Caco-2 (cell line): Measurements from ENCODE around the gene MAPT. TPM values are rescaled to one million over a fixed set of nuclear protein-coding genes. Genes with fewer than 3 reads are reported as not detected.

Experiments used
- BruUV-seq: library from RNA; stranded (reverse); fragments of 400-500 nt; replicated peaks from 2 replicates; lab custom pipeline; 2021; lab: Mats Ljungman, UMichigan
- CTCF ChIA-PET: fragments of 300-600 bp; sonication (Branson Sonifier 250); formaldehyde crosslinking; loops from one replicate; lab custom pipeline; 2022; ENCODE audit warnings: antibody characterized with exemption; lab: Charles Lee
- POLR2A ChIA-PET: fragments of 300-600 bp; sonication (Branson Sonifier 250); formaldehyde crosslinking; loops from one replicate; lab custom pipeline; 2022; ENCODE audit warnings: antibody characterized with exemption; lab: Charles Lee
- DNase-seq, 2 experiments: peaks; one replicate each; pipeline versions ENCODE4 v3.0.0 to v3.0.0-alpha.2; 2020 to 2022
- H3K27me3 ChIP-seq: replicated peaks from 2 replicates; pipeline ENCODE4 v1.6.0; 2011; ENCODE audit warnings: low read length; ENCODE audit not compliant: control insufficient read depth, insufficient read depth
- H3K36me3 ChIP-seq: 2 replicates; pipeline ENCODE4 v1.5.1; 2011; ENCODE audit warnings: low read length; ENCODE audit not compliant: control insufficient read depth, insufficient read depth
- H3K4me1 ChIP-seq: fragments of 250-450 bp; sonication (Bioruptor Pico); 2 replicates; pipeline ENCODE4 v1.5.1; 2020; ENCODE audit warnings: mild to moderate bottlenecking
- H3K4me3 ChIP-seq: 2 replicates; pipeline ENCODE4 v1.5.1; 2011; ENCODE audit warnings: low read depth, mild to moderate bottlenecking, control low read depth, low read length
- H3K9me3 ChIP-seq: fragments of 250-450 bp; sonication (Bioruptor Pico); 2 replicates; pipeline ENCODE4 v1.5.1; 2020; ENCODE audit warnings: mild to moderate bottlenecking, moderate library complexity
- H3K27ac Mint-ChIP-seq: one replicate; pipeline ENCODE4 v1.8.0; 2022; ENCODE audit warnings: mixed read lengths; ENCODE audit not compliant: unreplicated experiment
- H3K27me3 Mint-ChIP-seq: one replicate; pipeline ENCODE4 v1.8.0; 2022; ENCODE audit warnings: mixed read lengths; ENCODE audit not compliant: insufficient read depth, unreplicated experiment
- H3K36me3 Mint-ChIP-seq: one replicate; pipeline ENCODE4 v1.8.0; 2022; ENCODE audit warnings: mild to moderate bottlenecking, mixed read lengths; ENCODE audit not compliant: insufficient read depth, unreplicated experiment
- H3K4me1 Mint-ChIP-seq: one replicate; pipeline ENCODE4 v1.8.0; 2022; ENCODE audit warnings: low read depth, mixed read lengths; ENCODE audit not compliant: unreplicated experiment
- H3K4me3 Mint-ChIP-seq: one replicate; pipeline ENCODE4 v1.8.0; 2022; ENCODE audit warnings: mild to moderate bottlenecking, moderate library complexity, mixed read lengths; ENCODE audit not compliant: unreplicated experiment
- H3K9me3 Mint-ChIP-seq: one replicate; pipeline ENCODE4 v1.8.0; 2022; ENCODE audit warnings: mixed read lengths; ENCODE audit not compliant: unreplicated experiment
- CTCF ChIP-seq, 2 experiments: fragments of 200-600 bp in 1 of 2; IDR thresholded peaks; 1 replicate in 1 of 2; 2 replicates in 1 of 2; pipeline versions ENCODE4 v1.5.1 to v1.8.0; 2011 to 2022; ENCODE audit warnings: antibody characterized with exemption in 1 of 2, control low read depth in 1 of 2, inconsistent platforms in 1 of 2, low read depth in 1 of 2, low read length in 1 of 2, mild to moderate bottlenecking in 1 of 2, moderate library complexity in 1 of 2; ENCODE audit not compliant: insufficient read depth in 1 of 2, severe bottlenecking in 1 of 2, unreplicated experiment in 1 of 2
- intact Hi-C: fragments of 100-400 bp; cut with micrococcal nuclease; formaldehyde crosslinking; loops from one replicate; pipeline ENCODE4 v1.10.0; 2022; ENCODE audit not compliant: unreplicated experiment
- total RNA-seq: library from RNA; stranded (reverse); gene quantifications from 2 replicates; pipeline ENCODE4 v1.2.3, GENCODE V29; 2022

Gene MAPT
- total RNA-seq, 1 experiment from 2014 or later = 0.95 TPM

GRCh38 chr17:45992175-45992574 lies 97.8 kb downstream of the MAPT start:
- Histone ChIP-seq H3K9me3 (no peaks in the 10 kb centered on the region), H3K4me1 (0 out of 2 replicates have a peak, but pooled peaks cover 4% of the 10 kb centered on the region), H3K27me3 (no peaks in the 10 kb centered on the region), H3K36me3 (no peaks in the 10 kb centered on the region), H3K4me3 (no peak overlapping the region)
- ChIA-PET POLR2A (no interaction called here), CTCF (interaction anchor here (0.6 kb wide), 1 partner anchor 21 kb away, joined by 4 read pairs; no protein-coding TSS in a partner anchor)
- H3K4me1 Mint-ChIP-seq = no peaks in the 10 kb centered on the region
- no peak for TF ChIP-seq CTCF (IDR thresholded peaks at IDR 0.05; ENCODE audit: insufficient read depth in 1 of 2, low read depth in 1 of 2, low read length in 1 of 2, severe bottlenecking in 1 of 2, unreplicated experiment in 1 of 2)
- H3K4me3 Mint-ChIP-seq = no peak overlapping the region
- H3K9me3 Mint-ChIP-seq = no peaks in the 10 kb centered on the region
- no peak for DNase-seq
- H3K36me3 Mint-ChIP-seq = no peaks in the 10 kb centered on the region
- no peak overlapping the region for H3K27ac Mint-ChIP-seq
- intact Hi-C loops = no loop called here
- no peaks in the 10 kb centered on the region for H3K27me3 Mint-ChIP-seq
- BruUV-seq = no TSS peak

- Histone ChIP-seq H3K4me1 (0 out of 2 replicates have a peak, but pooled peaks cover 4% of the 10 kb centered on the region), H3K4me3 (no peak overlapping the region), H3K27me3 (no peaks in the 10 kb centered on the region), H3K9me3 (no peaks in the 10 kb centered on the region), H3K36me3 (no peaks in the 10 kb centered on the region)
- no peak for TF ChIP-seq CTCF (IDR thresholded peaks at IDR 0.05; ENCODE audit: insufficient read depth in 1 of 2, low read depth in 1 of 2, low read length in 1 of 2, severe bottlenecking in 1 of 2, unreplicated experiment in 1 of 2)
- BruUV-seq = no TSS peak
- intact Hi-C loops = no loop called here
- H3K27me3 Mint-ChIP-seq = no peaks in the 10 kb centered on the region
- H3K4me1 Mint-ChIP-seq = no peaks in the 10 kb centered on the region
- H3K9me3 Mint-ChIP-seq = no peaks in the 10 kb centered on the region
- no peak overlapping the region for H3K4me3 Mint-ChIP-seq
- H3K36me3 Mint-ChIP-seq = no peaks in the 10 kb centered on the region
- ChIA-PET CTCF (interaction anchor here (0.6 kb wide), 1 partner anchor 22 kb away, joined by 4 read pairs; no protein-coding TSS in a partner anchor), POLR2A (no interaction called here)
- no peak for DNase-seq
- no peak overlapping the region for H3K27ac Mint-ChIP-seq
Measured at GRCh38 chr17:45992904-45993303, 98.5 kb downstream of the MAPT start.

GRCh38 chr17:45993962-45994627 lies 99.7 kb downstream of the MAPT start:
- no peak overlapping the region for H3K27ac Mint-ChIP-seq
- H3K4me1 ChIP-seq = 0 out of 2 replicates have a peak, but pooled peaks cover 4% of the 10 kb centered on the region
- H3K4me1 Mint-ChIP-seq = no peaks in the 10 kb centered on the region
- POLR2A ChIA-PET = no interaction called here
- no peaks in the 10 kb centered on the region for H3K9me3 ChIP-seq
- no peaks in the 10 kb centered on the region for H3K36me3 Mint-ChIP-seq
- H3K4me3 Mint-ChIP-seq = no peak overlapping the region
- peak; percentile 25 to 58 for DNase-seq
- CTCF ChIA-PET = no interaction called here
- BruUV-seq = no TSS peak
- no peaks in the 10 kb centered on the region for H3K27me3 Mint-ChIP-seq
- intact Hi-C loops = no loop called here
- no peaks in the 10 kb centered on the region for H3K27me3 ChIP-seq
- H3K9me3 Mint-ChIP-seq = no peaks in the 10 kb centered on the region
- no peak overlapping the region for H3K4me3 ChIP-seq
- no peak for TF ChIP-seq CTCF (IDR thresholded peaks at IDR 0.05; ENCODE audit: insufficient read depth in 1 of 2, low read depth in 1 of 2, low read length in 1 of 2, severe bottlenecking in 1 of 2, unreplicated experiment in 1 of 2)
- no peaks in the 10 kb centered on the region for H3K36me3 ChIP-seq
